Stimulated activated CD4-positive, alpha-beta T cell treated with anti-CD3 and anti-CD28 coated beads, Interleukin-1b, Interleukin-23, amount 100 ng/mL, for 1 hour (primary cell): ENCODE measurements around the gene OVCH1.
"Not testable (repeated sequence)": the region's sequence is repeated elsewhere in the genome, so short reads cannot be mapped to it uniquely, and the experiment has no call there.

ENCODE experiments used
- DNase-seq, 2 donors: peaks; one replicate each; pipeline ENCODE4 v3.0.0-alpha.2; 2020; ENCODE audit warnings: low read depth in 2 of 2

Gene OVCH1

DNA sequence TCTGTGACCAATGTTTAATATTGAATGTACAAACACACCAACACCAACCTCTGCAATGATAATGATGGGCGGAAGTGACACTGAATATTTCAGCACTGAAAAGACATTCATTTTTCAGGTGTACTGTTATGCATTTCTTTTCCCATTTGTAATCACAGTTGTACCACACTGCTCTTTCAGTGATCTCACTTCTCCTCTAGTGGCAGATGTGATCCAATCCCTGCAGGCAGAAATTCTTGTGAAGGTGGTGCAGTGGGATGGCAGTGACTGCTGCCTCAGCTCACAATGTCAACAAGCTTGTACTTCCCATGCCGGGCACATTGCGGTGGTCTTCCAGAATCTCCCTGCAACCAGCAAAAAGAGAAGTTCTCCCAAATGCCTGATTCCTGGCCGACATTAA, 93.5 kb downstream of the OVCH1 start:
- DNase-seq: no peak

DNA sequence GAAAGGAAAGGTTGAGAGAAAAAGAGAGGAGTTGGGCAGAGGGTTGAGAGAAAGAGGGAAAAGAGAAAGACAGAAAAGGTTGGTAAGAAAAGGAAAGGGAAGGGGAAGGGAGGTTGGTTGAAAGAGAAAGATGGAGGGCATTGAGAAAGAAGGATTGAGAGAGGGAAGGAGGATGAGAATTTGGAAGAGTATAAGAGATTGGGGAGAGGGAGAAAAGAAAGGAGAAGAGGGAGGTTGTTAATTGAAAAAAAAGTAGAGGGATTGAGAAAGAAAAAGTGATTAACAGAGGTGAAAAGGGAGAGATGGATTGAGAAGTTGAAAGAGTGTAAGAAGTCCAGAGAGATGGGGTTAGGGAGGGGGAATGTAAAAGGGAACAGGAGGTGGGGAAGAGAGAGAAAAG, 95.0 kb downstream of the OVCH1 start:
- no peak for DNase-seq

DNA sequence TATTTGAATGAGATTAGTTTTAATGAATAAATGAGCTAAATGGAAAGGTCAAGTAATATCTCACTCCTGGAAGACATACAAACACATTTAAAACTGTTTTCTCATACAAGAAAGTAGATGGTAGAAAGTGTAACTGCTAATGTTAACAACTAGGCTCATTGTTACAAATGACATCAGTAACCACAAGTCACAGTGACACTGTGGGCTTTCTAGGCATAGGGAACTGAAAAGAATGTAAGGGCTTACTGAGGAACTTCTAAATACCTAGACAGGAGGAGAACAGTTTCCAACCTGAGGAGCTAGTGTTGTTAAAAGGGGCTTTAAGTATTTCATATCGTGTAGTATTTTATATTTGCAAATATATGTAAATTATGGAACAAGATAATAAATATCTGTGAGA, 99.0 kb downstream of the OVCH1 start:
- DNase-seq: no peak

DNA sequence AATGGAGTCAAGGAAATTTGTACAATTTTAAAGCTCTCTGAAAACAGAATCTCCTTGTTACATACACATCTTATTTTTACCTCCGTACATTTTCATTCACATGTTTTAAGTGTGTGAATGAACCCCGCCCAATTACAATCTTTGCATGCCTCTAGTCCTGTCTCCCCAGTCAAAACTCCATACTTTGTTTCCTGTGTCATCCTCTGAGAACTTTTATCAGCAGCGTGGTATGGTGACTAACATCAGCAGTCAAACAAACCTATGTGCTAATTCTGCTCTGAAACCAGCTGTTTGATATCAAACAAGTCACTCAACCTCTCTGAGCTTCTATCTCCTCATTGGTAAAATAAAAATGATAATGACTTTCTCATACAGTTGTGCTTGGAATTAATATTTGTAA, 100.7 kb downstream of the OVCH1 start:
- no peak for DNase-seq

DNA sequence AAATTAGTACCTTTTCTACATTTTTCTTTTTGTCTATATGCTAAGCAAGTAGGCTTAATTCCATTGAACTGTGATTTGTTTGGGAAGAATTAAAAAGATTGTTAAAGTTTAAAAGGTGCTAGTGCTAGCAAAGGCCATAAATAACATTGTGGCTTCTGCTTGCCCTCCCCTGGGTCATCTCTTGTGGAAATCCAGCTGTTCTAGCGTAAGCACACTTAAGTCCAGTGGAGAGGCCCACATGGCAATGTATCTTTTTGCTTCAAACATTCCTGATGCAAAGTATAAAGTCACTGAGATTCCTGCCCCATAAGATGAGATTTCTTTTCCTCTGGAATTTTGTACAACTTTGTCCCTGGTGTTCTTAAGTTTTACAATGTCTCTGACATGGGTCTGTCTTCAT, 102.1 kb downstream of the OVCH1 start:
- no peak for DNase-seq

DNA sequence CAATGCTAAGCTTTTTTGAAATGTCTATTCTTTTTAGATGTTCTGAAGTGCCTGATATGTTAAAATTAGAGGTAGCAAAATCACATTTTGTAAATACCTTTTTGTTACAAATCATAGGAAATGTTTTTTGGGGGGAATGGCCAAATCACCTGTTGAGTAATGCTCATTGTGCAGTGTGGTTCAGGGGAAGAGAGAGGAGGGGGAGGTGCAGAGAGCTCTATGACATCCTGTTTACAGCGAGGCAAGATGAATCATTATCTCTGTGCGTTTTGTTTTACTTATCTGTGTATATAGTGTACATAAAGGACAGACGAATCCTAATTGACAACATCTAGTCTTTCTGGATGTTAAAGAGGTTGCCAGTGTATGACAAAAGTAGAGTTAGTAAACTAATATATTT, 107.1 kb downstream of the OVCH1 start:
- peak in 1 of 2 donors; percentile 4 for DNase-seq

DNA sequence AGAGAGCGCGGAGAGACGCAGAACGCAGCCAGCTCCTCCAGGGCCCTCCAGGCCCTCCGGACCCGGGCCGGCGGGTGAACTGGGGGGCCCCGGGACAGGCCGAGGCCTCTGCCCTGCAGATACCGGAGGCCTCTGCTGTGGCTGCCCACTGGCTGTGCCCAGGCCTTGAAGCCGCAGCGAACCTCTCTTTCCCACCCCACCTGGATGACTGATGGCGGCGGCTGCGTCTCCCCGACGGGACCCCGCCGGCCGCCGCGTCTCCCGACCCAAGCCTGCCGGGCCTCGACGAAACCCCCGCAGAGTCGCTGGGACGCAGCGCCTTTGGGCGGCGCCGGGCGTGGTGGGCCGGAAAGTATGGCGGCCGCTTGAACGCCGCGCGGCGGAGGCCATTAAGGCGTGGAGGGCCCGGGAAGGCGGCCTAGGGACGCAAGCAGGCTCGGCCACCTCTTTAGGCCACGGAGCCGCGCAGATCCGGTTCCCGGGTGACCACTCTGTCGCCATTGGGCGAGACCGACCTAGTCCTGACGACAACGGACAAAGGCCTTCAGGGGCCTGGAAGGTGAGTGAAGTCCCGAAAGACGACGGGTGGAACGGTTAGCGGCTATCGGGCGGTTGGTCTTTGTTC, 108.1 kb downstream of the OVCH1 start:
- no peak for DNase-seq

DNA sequence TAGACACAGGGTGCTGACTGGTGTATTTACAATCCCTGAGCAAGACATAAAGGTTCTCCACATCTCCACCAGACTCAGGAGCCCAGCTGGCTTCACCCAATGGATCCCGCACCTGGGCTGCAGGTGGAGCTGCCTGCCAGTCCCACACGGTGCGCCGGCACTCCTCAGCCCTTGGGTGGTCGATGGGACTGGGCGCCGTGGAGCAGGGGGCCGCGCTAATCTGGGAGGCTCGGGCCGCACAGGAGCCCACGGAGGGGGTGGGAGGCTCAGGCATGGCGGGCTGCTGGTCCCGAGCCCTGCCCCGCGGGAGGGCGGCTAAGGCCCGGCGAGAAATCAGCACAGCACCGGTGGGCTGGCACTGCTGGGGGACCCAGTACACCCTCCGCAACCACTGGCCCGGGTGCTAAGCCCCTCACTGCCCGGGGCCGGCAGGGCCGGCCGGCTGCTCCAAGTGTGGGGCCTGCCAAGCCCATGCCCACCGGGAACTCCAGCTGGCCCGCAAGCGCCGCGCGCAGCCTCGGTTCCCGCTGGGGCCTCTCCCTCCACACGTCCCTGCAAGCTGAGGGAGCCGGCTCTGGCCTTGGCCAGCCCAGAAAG, 111.3 kb downstream of the OVCH1 start:
- not testable (repeated sequence) for DNase-seq

DNA sequence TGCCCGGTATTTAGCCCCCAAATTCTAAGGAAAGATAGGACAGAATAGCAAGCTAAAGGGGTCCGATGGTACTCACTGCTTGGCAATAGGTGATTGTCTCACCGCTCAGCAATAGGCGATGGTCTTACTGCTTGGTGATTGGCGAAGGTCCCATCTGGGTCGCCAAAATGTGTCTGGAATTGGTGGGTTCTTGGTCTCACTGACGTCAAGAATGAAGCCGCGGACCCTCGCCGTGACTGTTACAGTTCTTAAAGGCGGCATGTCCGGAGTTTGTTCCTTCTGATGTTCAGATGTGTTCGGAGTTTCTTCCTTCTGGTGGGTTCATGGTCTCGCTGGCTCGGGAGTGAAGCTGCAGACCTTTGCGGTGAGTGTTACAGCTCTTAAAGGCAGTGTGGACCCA, 112.3 kb downstream of the OVCH1 start:
- not testable (repeated sequence) for DNase-seq

DNA sequence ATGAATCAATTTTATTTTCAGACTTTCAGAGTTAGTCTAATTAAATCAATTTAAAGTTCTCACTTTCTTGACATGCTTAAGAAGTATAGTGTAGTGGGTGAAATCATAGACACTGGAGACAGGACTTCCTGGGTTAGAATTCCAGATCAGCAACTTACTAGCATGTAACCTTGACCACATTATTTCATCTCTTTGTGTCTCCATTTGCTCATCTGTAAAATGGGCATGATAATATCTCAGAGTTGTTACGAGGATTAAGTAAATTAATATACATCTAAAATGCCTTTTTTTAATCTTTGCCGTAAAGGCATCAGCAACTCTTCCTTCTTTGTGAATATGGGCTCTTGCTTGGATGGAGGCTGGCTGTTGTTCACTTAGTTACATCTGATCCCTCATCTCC, 115.2 kb downstream of the OVCH1 start:
- no peak for DNase-seq

DNA sequence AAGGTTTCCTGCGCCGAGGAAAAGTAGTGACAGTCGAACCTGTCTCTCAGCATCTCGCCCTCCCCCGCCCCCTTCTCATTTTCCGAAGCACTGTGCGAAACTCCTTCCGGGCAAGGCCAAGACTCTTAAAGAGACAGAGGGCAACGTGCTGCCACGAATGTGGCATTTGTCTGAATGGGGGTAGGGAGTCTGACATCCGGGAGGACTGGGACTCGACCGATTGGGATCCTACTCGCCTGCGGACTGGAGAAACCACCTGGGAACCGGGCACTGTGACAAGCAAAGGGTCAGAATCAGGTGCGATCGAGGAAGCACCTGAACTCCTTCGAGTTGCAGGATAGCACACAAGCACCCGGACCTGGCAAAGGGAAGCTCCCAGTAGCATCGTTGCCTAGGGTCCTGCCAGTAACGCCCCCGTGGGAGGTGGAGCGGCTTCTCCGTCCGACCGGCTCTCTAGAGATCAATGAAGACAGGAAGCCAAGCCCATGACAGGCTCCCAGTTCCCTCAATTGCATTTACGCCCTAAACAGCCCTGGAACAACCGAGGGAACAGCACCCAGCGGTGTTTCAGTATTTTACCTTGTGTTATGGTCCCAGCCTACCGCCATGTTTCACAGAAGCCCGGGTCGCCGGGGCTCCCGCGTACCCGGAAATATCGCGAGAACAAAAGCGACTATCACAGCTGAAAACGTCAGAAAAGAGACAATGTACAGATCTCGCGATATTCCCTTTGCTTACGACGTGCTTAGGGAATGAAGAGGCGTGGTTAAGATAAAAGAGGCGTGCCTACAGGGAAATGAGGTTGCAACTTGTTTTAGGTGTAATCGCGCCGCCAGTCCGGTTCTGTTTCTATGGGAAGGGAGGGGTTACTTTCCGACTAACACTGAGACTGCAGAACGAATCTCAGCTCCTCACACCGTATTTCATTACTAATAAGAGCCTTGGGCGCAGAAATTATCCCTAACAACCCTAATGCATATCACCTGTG, 116.7 kb downstream of the OVCH1 start, which contains the start of gene ERGIC2:
Gene ERGIC2, minus strand, starts transcription at position 637 of the 988 bp plus-strand sequence. CDS start 9,539 bp downstream, outside the sequence.
- DNase-seq: peak; percentile 64 to 81
